IMR-90 (cell line): Measurements from ENCODE around the gene TGFBR2. TPM values are rescaled to one million over a fixed set of nuclear protein-coding genes. Genes with fewer than 3 reads are reported as not detected.

Experiments
- ATAC-seq: fragments of 200-7000 bp; cut with Tn5 transposase; 2 replicates; pipeline ENCODE4 v1.9.1; 2020; ENCODE audit warnings: low read depth, mild to moderate bottlenecking, moderate library complexity
- BruUV-seq: library from RNA; stranded (reverse); fragments of 400-500 nt; replicated peaks from 2 replicates; lab custom pipeline; 2021; lab: Mats Ljungman, UMichigan
- CTCF ChIA-PET: fragments of 300-600 bp; formaldehyde crosslinking; extraction: SDS; loops from one replicate; lab custom pipeline; 2021; ENCODE audit warnings: antibody characterized with exemption; lab: Yijun Ruan, JAX
- POLR2A ChIA-PET: fragments of 300-600 bp; sonication (Branson Sonifier 250); formaldehyde crosslinking; loops from one replicate; lab custom pipeline; 2022; ENCODE audit warnings: antibody characterized with exemption; ENCODE audit not compliant: unreplicated experiment; lab: Charles Lee
- DNase-seq: peaks from one replicate; pipeline ENCODE4 v3.0.0; 2013
- H2AFZ ChIP-seq: replicated peaks from 2 replicates; pipeline ENCODE3; 2013; ENCODE audit warnings: low read length, mild to moderate bottlenecking; ENCODE audit not compliant: poor library complexity
- H2AK5ac ChIP-seq: 2 replicates; pipeline ENCODE4 v1.6.1; 2013; ENCODE audit warnings: low read depth, low read length, inconsistent platforms
- H2AK9ac ChIP-seq: replicated peaks from 2 replicates; pipeline ENCODE3; 2013; ENCODE audit warnings: mild to moderate bottlenecking, low read depth, low read length, moderate library complexity; ENCODE audit not compliant: poor library complexity
- H2BK120ac ChIP-seq: 2 replicates; pipeline ENCODE4 v1.6.1; 2013; ENCODE audit warnings: low read depth, low read length, inconsistent platforms
- H2BK15ac ChIP-seq: 3 replicates; pipeline ENCODE4 v1.6.1; 2013; ENCODE audit warnings: low read depth, low read length, inconsistent platforms
- H2BK20ac ChIP-seq: 2 replicates; pipeline ENCODE4 v1.6.1; 2013; ENCODE audit warnings: low read depth, mild to moderate bottlenecking, inconsistent platforms, low read length, moderate library complexity
- H2BK5ac ChIP-seq: 2 replicates; pipeline ENCODE4 v1.6.1; 2013; ENCODE audit warnings: mild to moderate bottlenecking, low read depth, low read length, inconsistent platforms; ENCODE audit not compliant: poor library complexity, severe bottlenecking
- H3K14ac ChIP-seq: replicated peaks from 2 replicates; pipeline ENCODE4 v1.6.1; 2013; ENCODE audit warnings: low read depth, low read length, inconsistent platforms
- H3K18ac ChIP-seq: 2 replicates; pipeline ENCODE4 v1.6.1; 2013; ENCODE audit warnings: low read depth, low read length, control low read depth
- H3K23ac ChIP-seq: 2 replicates; pipeline ENCODE4 v1.6.1; 2013; ENCODE audit warnings: low read depth, low read length, inconsistent platforms
- H3K27ac ChIP-seq: 2 replicates; pipeline ENCODE4 v1.5.1; 2013; ENCODE audit warnings: mild to moderate bottlenecking, control low read depth, low read length; ENCODE audit not compliant: insufficient read depth
- H3K27me3 ChIP-seq: 2 replicates; pipeline ENCODE4 v1.6.1; 2013; ENCODE audit warnings: low read length; ENCODE audit not compliant: control insufficient read depth, insufficient read depth
- H3K36me3 ChIP-seq: 2 replicates; pipeline ENCODE4 v1.6.1; 2013; ENCODE audit warnings: low read length, mixed read lengths; ENCODE audit not compliant: control insufficient read depth, insufficient read depth
- H3K4ac ChIP-seq: 2 replicates; pipeline ENCODE4 v1.6.1; 2013; ENCODE audit warnings: low read depth, low read length, inconsistent platforms
- H3K4me1 ChIP-seq: 2 replicates; pipeline ENCODE4 v1.6.1; 2013; ENCODE audit warnings: low read length, mixed read lengths; ENCODE audit not compliant: control insufficient read depth, insufficient read depth
- H3K4me2 ChIP-seq: 2 replicates; pipeline ENCODE4 v1.6.1; 2013; ENCODE audit warnings: low read depth, mild to moderate bottlenecking, control low read depth, low read length, moderate library complexity
- H3K4me3 ChIP-seq: 2 replicates; pipeline ENCODE4 v1.5.1; 2013; ENCODE audit warnings: low read depth, mild to moderate bottlenecking, control low read depth, low read length, moderate library complexity; ENCODE audit not compliant: insufficient read depth
- H3K56ac ChIP-seq: 2 replicates; pipeline ENCODE4 v1.6.1; 2013; ENCODE audit warnings: low read length, inconsistent platforms; ENCODE audit not compliant: insufficient read depth; ENCODE audit errors: extremely low read depth
- H3K79me1 ChIP-seq, 2 experiments: 2 replicates each; pipeline ENCODE4 v1.6.1; 2013; ENCODE audit warnings: low read length in 2 of 2, inconsistent platforms in 1 of 2, low read depth in 1 of 2
- H3K9ac ChIP-seq: 2 replicates; pipeline ENCODE4 v1.6.1; 2013; ENCODE audit warnings: low read depth, low read length, control low read depth
- H3K9me1 ChIP-seq: 2 replicates; pipeline ENCODE4 v1.6.1; 2013; ENCODE audit warnings: low read length, inconsistent platforms; ENCODE audit not compliant: insufficient read depth
- H3K9me3 ChIP-seq: 2 replicates; pipeline ENCODE4 v1.6.1; 2013; ENCODE audit warnings: low read length; ENCODE audit not compliant: control insufficient read depth, insufficient read depth
- H4K20me1 ChIP-seq: 2 replicates; pipeline ENCODE4 v1.6.1; 2013; ENCODE audit warnings: low read length, inconsistent platforms; ENCODE audit not compliant: insufficient read depth
- H4K5ac ChIP-seq: 2 replicates; pipeline ENCODE4 v1.6.1; 2013; ENCODE audit warnings: mild to moderate bottlenecking, low read depth, low read length, control low read depth
- H4K8ac ChIP-seq, 2 experiments: 2 replicates each; pipeline ENCODE4 v1.6.1; 2013; ENCODE audit warnings: low read depth in 2 of 2, low read length in 2 of 2, control low read depth in 1 of 2, inconsistent platforms in 1 of 2
- H4K91ac ChIP-seq: 2 replicates; pipeline ENCODE4 v1.6.1; 2013; ENCODE audit warnings: low read depth, low read length, inconsistent platforms; ENCODE audit not compliant: insufficient read depth
- BHLHE40 ChIP-seq: fragments of 150-350 bp; IDR thresholded peaks from 2 replicates; pipeline ENCODE4 v1.6.1; 2016; ENCODE audit warnings: mild to moderate bottlenecking, low read depth, low read length
- CEBPB ChIP-seq: IDR thresholded peaks from 2 replicates; pipeline ENCODE4 v1.6.1; 2012; ENCODE audit warnings: low read depth, low read length, improper control_type of control experiment
- CHD1 ChIP-seq: IDR thresholded peaks from 2 replicates; pipeline ENCODE4 v1.6.1; 2012; ENCODE audit warnings: low read depth, low read length, improper control_type of control experiment
- CTCF ChIP-seq: conservative IDR thresholded peaks from 2 replicates; pipeline ENCODE4 v1.5.1; 2012; ENCODE audit warnings: mild to moderate bottlenecking, low read depth, low read length, improper control_type of control experiment
- ELK1 ChIP-seq: fragments of 150-350 bp; IDR thresholded peaks from 2 replicates; pipeline ENCODE4 v1.6.1; 2016; ENCODE audit warnings: low read depth, mild to moderate bottlenecking, low read length, moderate library complexity, borderline replicate concordance
- FOS ChIP-seq: fragments of 150-350 bp; IDR thresholded peaks from 2 replicates; pipeline ENCODE4 v1.6.1; 2016; ENCODE audit warnings: low read depth, low read length
- MAFK ChIP-seq: IDR thresholded peaks from 2 replicates; pipeline ENCODE4 v1.6.1; 2012; ENCODE audit warnings: low read depth, low read length, improper control_type of control experiment
- MAZ ChIP-seq: IDR thresholded peaks from 2 replicates; pipeline ENCODE4 v1.6.1; 2012; ENCODE audit warnings: low read depth, mild to moderate bottlenecking, low read length, improper control_type of control experiment, moderate library complexity, borderline replicate concordance
- MXI1 ChIP-seq: IDR thresholded peaks from 2 replicates; pipeline ENCODE4 v1.6.1; 2012; ENCODE audit warnings: low read depth, mild to moderate bottlenecking, low read length, moderate library complexity, borderline replicate concordance
- NFE2L2 ChIP-seq: fragments of 150-350 bp; IDR thresholded peaks from 2 replicates; pipeline ENCODE4 v1.6.1; 2016; ENCODE audit warnings: low read depth, mild to moderate bottlenecking, low read length
- POLR2A ChIP-seq: IDR thresholded peaks from 2 replicates; pipeline ENCODE4 v1.6.1; 2012; ENCODE audit warnings: mild to moderate bottlenecking, low read depth, low read length
- RAD21 ChIP-seq: IDR thresholded peaks from 2 replicates; pipeline ENCODE4 v1.6.1; 2012; ENCODE audit warnings: low read length, improper control_type of control experiment
- RCOR1 ChIP-seq: IDR thresholded peaks from 2 replicates; pipeline ENCODE4 v1.6.1; 2012; ENCODE audit warnings: mild to moderate bottlenecking, low read length, improper control_type of control experiment; ENCODE audit not compliant: insufficient replicate concordance
- RFX5 ChIP-seq: IDR thresholded peaks from 2 replicates; pipeline ENCODE4 v1.8.0; 2012; ENCODE audit warnings: low read depth, mild to moderate bottlenecking, low read length, moderate library complexity
- SMC3 ChIP-seq: fragments of 150-350 bp; IDR thresholded peaks from 2 replicates; pipeline ENCODE4 v1.6.1; 2016; ENCODE audit warnings: low read depth, mild to moderate bottlenecking, antibody characterized with exemption, low read length, moderate library complexity
- USF2 ChIP-seq: fragments of 150-350 bp; IDR thresholded peaks from 2 replicates; pipeline ENCODE4 v1.6.1; 2017; ENCODE audit warnings: mild to moderate bottlenecking, antibody characterized with exemption, low read length, low read depth
- WGBS, 2 experiments: methylation state at CpG; one replicate each; pipeline versions ENCODE4 v1.1.5 to v1.1.7; 2013; ENCODE audit warnings: missing lambda C conversion rate in 2 of 2; ENCODE audit not compliant: insufficient read length in 1 of 2; ENCODE audit errors: extremely low coverage in 2 of 2; 5-methylcytosine and 5-hydroxymethylcytosine counted together
- dilution Hi-C: fragments of 300-500 bp; cut with HindIII; formaldehyde crosslinking; loops from one replicate; pipeline ENCODE4 v1.14.3; 2018; ENCODE audit warnings: low sequenced_read_pairs; ENCODE audit not compliant: unreplicated experiment
- in situ Hi-C: fragments of 300-500 bp; cut with MboI; formaldehyde crosslinking; loops from 3 replicates; pipeline ENCODE4 v1.14.3; 2019; ENCODE audit warnings: low sequenced_read_pairs, inconsistent platforms, mixed read lengths
- intact Hi-C: fragments of 100-400 bp; cut with micrococcal nuclease; formaldehyde crosslinking; loops from 2 replicates; pipeline ENCODE4 v1.10.0; 2022
- polyA plus RNA-seq, 3 experiments: library from polyadenylated mRNA; depleted of rRNA; stranded (reverse); fragments of >200 nt; gene quantifications; 2 replicates each; pipeline ENCODE4 v1.2.3, GENCODE V29; 2012; ENCODE audit warnings: low replicate concordance in 1 of 3
- total RNA-seq: library from RNA; depleted of rRNA; stranded (reverse); fragments of >200 nt; gene quantifications from 2 replicates; pipeline ENCODE4 v1.2.3, GENCODE V29; 2012

TGFBR2 gene
- total and polyA plus RNA-seq, 2 of the 4 experiments (the other 2 are of a cell fraction): 63.7 to 87.5 TPM

GRCh38 chr3:30667280-30667651, 60.9 kb downstream of the TGFBR2 start:
- no peak overlapping the region for H3K4me3 ChIP-seq
- no peak overlapping the region for H3K18ac ChIP-seq
- H2BK120ac ChIP-seq: no peak overlapping the region
- no peak overlapping the region for H2BK20ac ChIP-seq
- no peaks in the 10 kb centered on the region for H3K27me3 ChIP-seq
- no CpG with 5 or more reads among the region's 1 CpG for WGBS, 2 experiments
- in situ Hi-C loops (no loop called here), dilution Hi-C loops (no loop called here), intact Hi-C loops (no loop called here)
- H4K91ac ChIP-seq: no peak overlapping the region
- H3K36me3 ChIP-seq: peaks cover 23% of the 10 kb centered on the region
- no peak for TF ChIP-seq CEBPB
- TF ChIP-seq POLR2A: no peak
- no peak for TF ChIP-seq RFX5
- TF ChIP-seq MXI1: no peak
- no peak for TF ChIP-seq CHD1
- TF ChIP-seq BHLHE40: no peak
- no peak for TF ChIP-seq USF2
- TF ChIP-seq ELK1: no peak
- no peak for TF ChIP-seq FOS
- no peak for TF ChIP-seq NFE2L2
- no peak for TF ChIP-seq RAD21
- TF ChIP-seq MAFK: no peak
- TF ChIP-seq CTCF: no peak
- TF ChIP-seq SMC3: no peak
- no peak for TF ChIP-seq MAZ
- no peak for TF ChIP-seq RCOR1
- H3K4me1 ChIP-seq: peaks cover 2% of the 10 kb centered on the region; the same call in 1 of the 2 replicates
- peaks cover 15% of the 10 kb centered on the region for H3K9me1 ChIP-seq
- H3K14ac ChIP-seq: no peak overlapping the region; the same call in 1 of the 2 replicates
- ATAC-seq: no peak
- no peaks in the 10 kb centered on the region for H3K9me3 ChIP-seq
- H2AFZ ChIP-seq: no peak overlapping the region
- H3K27ac ChIP-seq: no peak overlapping the region
- no peak overlapping the region for H3K9ac ChIP-seq
- no peaks in the 10 kb centered on the region for H4K20me1 ChIP-seq
- H3K56ac ChIP-seq: no peak overlapping the region
- H3K4ac ChIP-seq: no peak overlapping the region; the same call in 1 of the 2 replicates
- ChIA-PET POLR2A (interaction anchor here (0.5 kb wide), 1 partner anchor 54 kb away, joined by 5 read pairs; no protein-coding TSS in a partner anchor), CTCF (no interaction called here)
- no peak overlapping the region for H4K5ac ChIP-seq
- H2BK5ac ChIP-seq: no peak overlapping the region
- DNase-seq: no peak
- no peak overlapping the region for H4K8ac ChIP-seq
- H2AK5ac ChIP-seq: no peak overlapping the region
- H3K23ac ChIP-seq: no peak overlapping the region
- peaks cover 40 to 63% of the 10 kb centered on the region in 2 experiments for H3K79me1 ChIP-seq
- no peak overlapping the region for H3K4me2 ChIP-seq
- BruUV-seq: no TSS peak
- H2AK9ac ChIP-seq: no peak overlapping the region
- no peak overlapping the region for H2BK15ac ChIP-seq
